HEK293 (cell line): Measurements from ENCODE around the gene PTPRO.

ENCODE experiments used
- CTCF ChIA-PET: fragments of 350-600 bp; formaldehyde crosslinking; extraction: SDS; loops from one replicate; lab custom pipeline; 2021; ENCODE audit warnings: antibody characterized with exemption; lab: Yijun Ruan, JAX
- POLR2A ChIA-PET: fragments of 300-600 bp; formaldehyde crosslinking; extraction: SDS; loops from one replicate; lab custom pipeline; 2020; ENCODE audit warnings: antibody characterized with exemption, inconsistent platforms; lab: Yijun Ruan, JAX
- H3K27ac ChIP-seq: fragments of 200-500 bp; sonication (Bioruptor generic); 2 replicates; pipeline ENCODE4 v1.5.1; 2014; ENCODE audit warnings: low read depth, low read length, control low read depth, inconsistent platforms; ENCODE audit errors: extremely low read depth
- H3K36me3 ChIP-seq, 2 experiments: fragments of 200-500 bp in 1 of 2; sonication (Bioruptor generic) in 1 of 2; 1 replicate in 1 of 2; 2 replicates in 1 of 2; pipeline ENCODE4 v1.5.1; 2014 to 2017; ENCODE audit warnings: inconsistent platforms in 2 of 2, low read length in 2 of 2; ENCODE audit not compliant: control insufficient read depth in 2 of 2, insufficient read depth in 1 of 2
- H3K4me1 ChIP-seq: fragments of 200-500 bp; sonication (Bioruptor generic); 2 replicates; pipeline ENCODE4 v1.5.1; 2014; ENCODE audit warnings: mild to moderate bottlenecking, low read length, inconsistent platforms; ENCODE audit not compliant: control insufficient read depth, insufficient read depth
- H3K4me3 ChIP-seq: 2 replicates; pipeline ENCODE4 v1.5.1; 2011; ENCODE audit warnings: low read depth, mild to moderate bottlenecking, control low read depth, low read length, moderate library complexity
- H3K9me3 ChIP-seq: fragments of 200-500 bp; sonication (Bioruptor generic); 2 replicates; pipeline ENCODE4 v1.5.1; 2014; ENCODE audit warnings: low read depth, low read length, inconsistent platforms; ENCODE audit not compliant: control insufficient read depth, insufficient read depth
- BCL6B ChIP-seq: fragments of 450-650 bp; formaldehyde crosslinking; IDR thresholded peaks from 2 replicates; pipeline ENCODE4 v1.5.1; 2017; ENCODE audit warnings: missing biosample characterization, missing genetic modification characterization
- CTCF ChIP-seq: fragments of 450-650 bp; formaldehyde crosslinking; IDR thresholded peaks from 2 replicates; pipeline ENCODE4 v1.5.1; 2016; ENCODE audit warnings: missing biosample characterization, missing genetic modification characterization
- PRDM4 ChIP-seq: fragments of 450-650 bp; formaldehyde crosslinking; IDR thresholded peaks from 2 replicates; pipeline ENCODE4 v1.5.1; 2017; ENCODE audit warnings: missing biosample characterization, missing genetic modification characterization
- ZBTB7A ChIP-seq: fragments of 450-650 bp; formaldehyde crosslinking; IDR thresholded peaks from 2 replicates; pipeline ENCODE4 v1.5.1; 2016; ENCODE audit warnings: low read depth, missing biosample characterization, missing genetic modification characterization
- ZNF132 ChIP-seq: fragments of 450-650 bp; formaldehyde crosslinking; IDR thresholded peaks from 2 replicates; pipeline ENCODE4 v1.5.1; 2017; ENCODE audit warnings: missing biosample characterization, missing genetic modification characterization, borderline replicate concordance
- ZNF157 ChIP-seq: fragments of 450-650 bp; formaldehyde crosslinking; IDR thresholded peaks from 2 replicates; pipeline ENCODE4 v1.5.1; 2016; ENCODE audit warnings: missing biosample characterization, missing genetic modification characterization
- ZNF16 ChIP-seq: fragments of 450-650 bp; formaldehyde crosslinking; IDR thresholded peaks from 2 replicates; pipeline ENCODE4 v1.5.1; 2016; ENCODE audit warnings: low read depth, missing biosample characterization, missing genetic modification characterization
- ZNF169 ChIP-seq: fragments of 450-650 bp; formaldehyde crosslinking; IDR thresholded peaks from 2 replicates; pipeline ENCODE4 v1.5.1; 2016; ENCODE audit warnings: missing biosample characterization, missing genetic modification characterization
- ZNF2 ChIP-seq: fragments of 450-650 bp; formaldehyde crosslinking; IDR thresholded peaks from 2 replicates; pipeline ENCODE4 v1.5.1; 2016; ENCODE audit warnings: missing biosample characterization, missing genetic modification characterization
- ZNF221 ChIP-seq: fragments of 450-650 bp; formaldehyde crosslinking; IDR thresholded peaks from 2 replicates; pipeline ENCODE4 v1.5.1; 2017; ENCODE audit warnings: missing biosample characterization, missing genetic modification characterization, borderline replicate concordance
- ZNF223 ChIP-seq: fragments of 450-650 bp; formaldehyde crosslinking; IDR thresholded peaks from 2 replicates; pipeline ENCODE4 v1.5.1; 2016; ENCODE audit warnings: missing biosample characterization, missing genetic modification characterization
- ZNF266 ChIP-seq: fragments of 450-650 bp; formaldehyde crosslinking; IDR thresholded peaks from 2 replicates; pipeline ENCODE4 v1.5.1; 2016; ENCODE audit warnings: missing biosample characterization, missing genetic modification characterization, low read depth
- ZNF292 ChIP-seq: fragments of 450-650 bp; formaldehyde crosslinking; IDR thresholded peaks from 2 replicates; pipeline ENCODE4 v1.5.1; 2016; ENCODE audit warnings: low read depth, missing biosample characterization, missing genetic modification characterization, borderline replicate concordance
- ZNF341 ChIP-seq: fragments of 450-650 bp; formaldehyde crosslinking; IDR thresholded peaks from 2 replicates; pipeline ENCODE4; 2016; ENCODE audit warnings: low read depth, missing biosample characterization, missing genetic modification characterization
- ZNF398 ChIP-seq: fragments of 450-650 bp; formaldehyde crosslinking; IDR thresholded peaks from 2 replicates; pipeline ENCODE4 v1.5.1; 2017; ENCODE audit warnings: missing biosample characterization, missing genetic modification characterization
- ZNF521 ChIP-seq: fragments of 450-650 bp; formaldehyde crosslinking; IDR thresholded peaks from 2 replicates; pipeline ENCODE4 v1.5.1; 2017; ENCODE audit warnings: missing biosample characterization, mild to moderate bottlenecking, missing genetic modification characterization
- ZNF610 ChIP-seq: fragments of 450-650 bp; formaldehyde crosslinking; IDR thresholded peaks from 2 replicates; pipeline ENCODE4 v1.5.1; 2016; ENCODE audit warnings: missing biosample characterization, missing genetic modification characterization, borderline replicate concordance
- ZNF664 ChIP-seq: fragments of 450-650 bp; formaldehyde crosslinking; IDR thresholded peaks from 2 replicates; pipeline ENCODE4 v1.5.1; 2016; ENCODE audit warnings: missing biosample characterization, missing genetic modification characterization
- ZNF670 ChIP-seq: fragments of 450-650 bp; formaldehyde crosslinking; IDR thresholded peaks from 2 replicates; pipeline ENCODE4 v1.5.1; 2016; ENCODE audit warnings: missing biosample characterization, missing genetic modification characterization, low read depth
- ZSCAN30 ChIP-seq: fragments of 450-650 bp; IDR thresholded peaks from 2 replicates; pipeline ENCODE4 v1.5.1; 2018; ENCODE audit warnings: missing biosample characterization, mild to moderate bottlenecking, missing genetic modification characterization, moderate library complexity
- TF ChIP-seq, protein P1 (sequence below): fragments of 450-650 bp; formaldehyde crosslinking; IDR thresholded peaks from 2 replicates; pipeline ENCODE4 v1.5.1; 2016; ENCODE audit warnings: missing biosample characterization, missing genetic modification characterization
- TF ChIP-seq, protein P2 (sequence below): fragments of 450-650 bp; IDR thresholded peaks from 2 replicates; pipeline ENCODE4 v1.5.1; 2018; ENCODE audit warnings: missing biosample characterization, missing genetic modification characterization

The PTPRO gene

GRCh38 chr12:15589328-15590032 is 267.2 kb downstream of the PTPRO start:
- POLR2A ChIA-PET, result no interaction called here
- Histone ChIP-seq H3K4me1 (no peaks in the 10 kb centered on the region), H3K9me3 (no peaks in the 10 kb centered on the region), H3K27ac (no peak overlapping the region), H3K36me3 (no peaks in the 10 kb centered on the region), H3K4me3 (no peak overlapping the region)
- TF ChIP-seq ZNF132 (tag by site-specific recombination) (no peak), ZNF670 (tag by site-specific recombination) (no peak)
- CTCF ChIA-PET, result interaction anchor here (0.5 to 6.8 kb wide), 31 partner anchors 9 to 580 kb away, joined by 3 to 103 read pairs (median 4); no protein-coding TSS in a partner anchor

- CTCF ChIA-PET, result interaction anchor here (0.5 to 4.8 kb wide), 33 partner anchors 10 to 332 kb away, joined by 3 to 78 read pairs (median 4); no protein-coding TSS in a partner anchor
- no peaks in the 10 kb centered on the region for H3K36me3 ChIP-seq
- H3K27ac ChIP-seq, result no peak overlapping the region
- POLR2A ChIA-PET, result no interaction called here
- no peaks in the 10 kb centered on the region for H3K4me1 ChIP-seq
- H3K4me3 ChIP-seq, result peak overlapping the region; percentile 36
- H3K9me3 ChIP-seq, result no peaks in the 10 kb centered on the region
- TF ChIP-seq ZNF341 (tag by site-specific recombination), result 0 out of 2 replicates have a peak, but pooled peaks have one; percentile 16
- no peak for TF ChIP-seq ZNF292 (tag by site-specific recombination)
- no peak for TF ChIP-seq ZNF223 (tag by site-specific recombination)
- no peak for TF ChIP-seq BCL6B (tag by site-specific recombination)
- no peak for TF ChIP-seq ZNF398
- TF ChIP-seq ZBTB7A (tag by site-specific recombination), result no peak
- no peak for TF ChIP-seq ZNF16 (tag by site-specific recombination)
- peak; percentile 73; the same call in 1 of the 2 replicates for TF ChIP-seq ZNF2
- no peak for TF ChIP-seq ZNF266 (tag by site-specific recombination)
- TF ChIP-seq, protein P1, sequence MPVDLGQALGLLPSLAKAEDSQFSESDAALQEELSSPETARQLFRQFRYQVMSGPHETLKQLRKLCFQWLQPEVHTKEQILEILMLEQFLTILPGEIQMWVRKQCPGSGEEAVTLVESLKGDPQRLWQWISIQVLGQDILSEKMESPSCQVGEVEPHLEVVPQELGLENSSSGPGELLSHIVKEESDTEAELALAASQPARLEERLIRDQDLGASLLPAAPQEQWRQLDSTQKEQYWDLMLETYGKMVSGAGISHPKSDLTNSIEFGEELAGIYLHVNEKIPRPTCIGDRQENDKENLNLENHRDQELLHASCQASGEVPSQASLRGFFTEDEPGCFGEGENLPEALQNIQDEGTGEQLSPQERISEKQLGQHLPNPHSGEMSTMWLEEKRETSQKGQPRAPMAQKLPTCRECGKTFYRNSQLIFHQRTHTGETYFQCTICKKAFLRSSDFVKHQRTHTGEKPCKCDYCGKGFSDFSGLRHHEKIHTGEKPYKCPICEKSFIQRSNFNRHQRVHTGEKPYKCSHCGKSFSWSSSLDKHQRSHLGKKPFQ, result no peak
- no peak for TF ChIP-seq ZNF521
- peak; percentile 93 for TF ChIP-seq CTCF
- TF ChIP-seq, protein P2, sequence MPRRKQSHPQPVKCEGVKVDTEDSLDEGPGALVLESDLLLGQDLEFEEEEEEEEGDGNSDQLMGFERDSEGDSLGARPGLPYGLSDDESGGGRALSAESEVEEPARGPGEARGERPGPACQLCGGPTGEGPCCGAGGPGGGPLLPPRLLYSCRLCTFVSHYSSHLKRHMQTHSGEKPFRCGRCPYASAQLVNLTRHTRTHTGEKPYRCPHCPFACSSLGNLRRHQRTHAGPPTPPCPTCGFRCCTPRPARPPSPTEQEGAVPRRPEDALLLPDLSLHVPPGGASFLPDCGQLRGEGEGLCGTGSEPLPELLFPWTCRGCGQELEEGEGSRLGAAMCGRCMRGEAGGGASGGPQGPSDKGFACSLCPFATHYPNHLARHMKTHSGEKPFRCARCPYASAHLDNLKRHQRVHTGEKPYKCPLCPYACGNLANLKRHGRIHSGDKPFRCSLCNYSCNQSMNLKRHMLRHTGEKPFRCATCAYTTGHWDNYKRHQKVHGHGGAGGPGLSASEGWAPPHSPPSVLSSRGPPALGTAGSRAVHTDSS (tag by site-specific recombination), result no peak
- no peak for TF ChIP-seq ZNF664
- no peak for TF ChIP-seq ZNF169 (tag by site-specific recombination)
- TF ChIP-seq ZNF221 (tag by site-specific recombination), result no peak
- TF ChIP-seq ZNF610, result peak; percentile 33; the same call in 1 of the 2 replicates
- 0 out of 2 replicates have a peak, but pooled peaks have one; percentile 33 for TF ChIP-seq ZSCAN30 (tag by site-specific recombination)
- no peak for TF ChIP-seq ZNF157
- TF ChIP-seq PRDM4 (tag by site-specific recombination), result peak; percentile 66; the same call in 1 of the 2 replicates
Measured at GRCh38 chr12:15590180-15590826, 268.0 kb downstream of the PTPRO start.
